Body of pancreas (tissue), 4 donors: ENCODE measurements around the gene VGF.

Experiments used
- CTCF ChIP-seq, 7 experiments: fragments of 450-650 bp in 4 of 7; fragments of 200-600 bp in 3 of 7; sonication (generic) in 3 of 7; IDR thresholded peaks; one replicate each; pipeline ENCODE4 v1.5.1; 2016 to 2019; ENCODE audit warnings: antibody characterized with exemption in 7 of 7
- POLR2A ChIP-seq, 3 donors: fragments of 450-650 bp; IDR thresholded peaks; one replicate each; pipeline ENCODE4 v1.6.1; 2016; ENCODE audit warnings: antibody characterized with exemption in 3 of 3, mild to moderate bottlenecking in 2 of 3

GRCh38 chr7:101210143-101210542, 44.8 kb upstream of the VGF start:
- TF ChIP-seq CTCF (IDR thresholded peaks at IDR 0.05) (no peak), POLR2A (IDR thresholded peaks at IDR 0.05) (no peak)
